ENCODE data around the gene PHACTR3. TPM values are rescaled to one million over a fixed set of nuclear protein-coding genes. Genes with fewer than 3 reads are reported as not detected.

Gene PHACTR3
- polyA plus RNA-seq, 2 of the 4 experiments (the other 2 are of a cell fraction): not detected

- no peak overlapping the region for H3K4me3 ChIP-seq
- DNase-seq (ENCODE audit: low read depth in 1 of 2, low spot score in 1 of 2): no peak
- 2% methylated on average over 8 of the region's 10 CpGs for WGBS (ENCODE audit: missing lambda C conversion rate)
- CTCF ChIA-PET: interaction anchor here (0.7 to 1.8 kb wide), 3 partner anchors 14 to 154 kb away, joined by 3 to 5 read pairs (median 4); no protein-coding TSS in a partner anchor
- no peak for ATAC-seq
- no peak for FAIRE-seq
- H3K4me1 ChIP-seq: no peaks in the 10 kb centered on the region
- no peaks in the 10 kb centered on the region for H3K9me3 ChIP-seq
- TF ChIP-seq HEYL (CRISPR knock-in tag; IDR thresholded peaks at IDR 0.05): no peak
- TF ChIP-seq, protein P1, sequence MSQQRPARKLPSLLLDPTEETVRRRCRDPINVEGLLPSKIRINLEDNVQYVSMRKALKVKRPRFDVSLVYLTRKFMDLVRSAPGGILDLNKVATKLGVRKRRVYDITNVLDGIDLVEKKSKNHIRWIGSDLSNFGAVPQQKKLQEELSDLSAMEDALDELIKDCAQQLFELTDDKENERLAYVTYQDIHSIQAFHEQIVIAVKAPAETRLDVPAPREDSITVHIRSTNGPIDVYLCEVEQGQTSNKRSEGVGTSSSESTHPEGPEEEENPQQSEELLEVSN (IDR thresholded peaks at IDR 0.05; ENCODE audit: borderline replicate concordance, low read depth): no peak
- POLR2A ChIA-PET: no interaction called here
- H3K27ac ChIP-seq: no peak overlapping the region
- no peak overlapping the region for H3K4me2 ChIP-seq
Observed at GRCh38 chr20:59724457-59725366, 120.4 kb downstream of the PHACTR3 start.

- DNase-seq (ENCODE audit: low read depth in 1 of 2, low spot score in 1 of 2) (no peak), ATAC-seq (peak; percentile 23 to 26; a peak in 2 of 6 replicates), FAIRE-seq (no peak)
- H3K9me3 ChIP-seq: no peaks in the 10 kb centered on the region
- no peak overlapping the region for H3K4me3 ChIP-seq
- H3K4me1 ChIP-seq: no peaks in the 10 kb centered on the region
- TF ChIP-seq MYC (IDR thresholded peaks at IDR 0.05; ENCODE audit: borderline replicate concordance, low read length) (no peak), CEBPB (IDR thresholded peaks at IDR 0.05) (no peak), HES2 (IDR thresholded peaks at IDR 0.05) (no peak)
- no peak overlapping the region for H3K27ac ChIP-seq
- ChIA-PET POLR2A (no interaction called here), CTCF (interaction anchor here (1.0 to 1.8 kb wide), 3 partner anchors 27 to 155 kb away, joined by 3 to 5 read pairs (median 4); no protein-coding TSS in a partner anchor)
- 27% methylated on average over 8 of the region's 8 CpGs for WGBS (ENCODE audit: missing lambda C conversion rate)
- H3K4me2 ChIP-seq: no peak overlapping the region
Observed at GRCh38 chr20:59725476-59726280, 121.3 kb downstream of the PHACTR3 start.

- 39% methylated on average over 3 of the region's 3 CpGs for WGBS (ENCODE audit: missing lambda C conversion rate)
- TF ChIP-seq FOXS1 (CRISPR knock-in tag; IDR thresholded peaks at IDR 0.05) (no peak), HOXB5 (CRISPR knock-in tag; IDR thresholded peaks at IDR 0.05) (no peak), KDM5A (IDR thresholded peaks at IDR 0.05) (no peak), TFCP2L1 (CRISPR knock-in tag; IDR thresholded peaks at IDR 0.05) (no peak), FOSB (CRISPR knock-in tag; IDR thresholded peaks at IDR 0.05) (no peak), NR3C1 (IDR thresholded peaks at IDR 0.05) (no peak), MYC (IDR thresholded peaks at IDR 0.05; ENCODE audit: borderline replicate concordance, low read length) (no peak), EP300 (IDR thresholded peaks at IDR 0.05) (no peak), RCOR1 (IDR thresholded peaks at IDR 0.05; ENCODE audit: low read depth, low read length) (no peak), USF2 (IDR thresholded peaks at IDR 0.05) (no peak), KDM1A (IDR thresholded peaks at IDR 0.05; ENCODE audit: low read depth) (no peak), HOXA7 (CRISPR knock-in tag; IDR thresholded peaks at IDR 0.05) (no peak)
- TF ChIP-seq, protein P1 (IDR thresholded peaks at IDR 0.05; ENCODE audit: borderline replicate concordance, low read depth): no peak
Observed at GRCh38 chr20:59726281-59726595, 121.9 kb downstream of the PHACTR3 start.

More at GRCh38 chr20:59726281-59726595, 121.9 kb downstream of the PHACTR3 start:
- Histone ChIP-seq H3K4me1 (no peaks in the 10 kb centered on the region), H3K27ac (no peak overlapping the region), H3K4me3 (no peak overlapping the region), H3K9me3 (no peaks in the 10 kb centered on the region), H3K4me2 (no peak overlapping the region)
- no peak for ATAC-seq
- FAIRE-seq: no peak
- ChIA-PET POLR2A (no interaction called here), CTCF (interaction anchor here (1.2 to 1.8 kb wide), 2 partner anchors 26 to 127 kb away, joined by 4 to 5 read pairs; no protein-coding TSS in a partner anchor)
- no peak for DNase-seq (ENCODE audit: low read depth in 1 of 2, low spot score in 1 of 2)

Data from A549 (cell line).